Natural killer cell (primary cell): ENCODE measurements around the gene KCNE4. TPM values are rescaled to one million over a fixed set of nuclear protein-coding genes. Genes with fewer than 3 reads are reported as not detected.

Source experiments
- ATAC-seq, 3 donors: fragments of 150-1000 bp in 2 of 3; fragments of 200-7000 bp in 1 of 3; cut with Tn5 transposase; 1 replicate in 1 of 3; 2 replicates in 2 of 3; pipeline ENCODE4 v1.10.0; 2021; ENCODE audit warnings: mild to moderate bottlenecking in 2 of 3, moderate library complexity in 2 of 3
- DNase-seq, 2 donors: peaks; one replicate each; pipeline versions ENCODE4 v3.0.0 to v3.0.0-alpha.2; 2013 to 2021; ENCODE audit warnings: mixed read lengths in 1 of 2
- H3K27ac ChIP-seq: one replicate; pipeline ENCODE4 v1.5.1; 2013; ENCODE audit warnings: mild to moderate bottlenecking, low read length
- H3K27me3 ChIP-seq: one replicate; pipeline ENCODE4 v1.6.1; 2013; ENCODE audit warnings: low read length; ENCODE audit not compliant: control insufficient read depth, insufficient read depth
- H3K36me3 ChIP-seq: one replicate; pipeline ENCODE4 v1.6.1; 2013; ENCODE audit warnings: low read length; ENCODE audit not compliant: control insufficient read depth, insufficient read depth
- H3K4me1 ChIP-seq: one replicate; pipeline ENCODE4 v1.6.1; 2013; ENCODE audit warnings: low read length; ENCODE audit not compliant: control insufficient read depth, insufficient read depth
- H3K4me3 ChIP-seq: one replicate; pipeline ENCODE4 v1.5.1; 2013; ENCODE audit warnings: low read length
- H3K9me3 ChIP-seq: one replicate; pipeline ENCODE4 v1.6.1; 2013; ENCODE audit warnings: low read length; ENCODE audit not compliant: control insufficient read depth, insufficient read depth
- H3K27ac Mint-ChIP-seq, 2 donors: one replicate each; pipeline ENCODE4 v1.8.0; 2022; ENCODE audit warnings: mild to moderate bottlenecking in 2 of 2, mixed read lengths in 2 of 2, moderate library complexity in 1 of 2
- H3K27me3 Mint-ChIP-seq, 2 donors: one replicate each; pipeline ENCODE4 v1.8.0; 2022; ENCODE audit warnings: low read depth in 2 of 2, mixed read lengths in 2 of 2
- H3K36me3 Mint-ChIP-seq: one replicate; pipeline ENCODE4 v1.8.0; 2022; ENCODE audit warnings: mixed read lengths
- H3K4me1 Mint-ChIP-seq, 2 donors: one replicate each; pipeline ENCODE4 v1.8.0; 2022; ENCODE audit warnings: mixed read lengths in 2 of 2
- H3K4me3 Mint-ChIP-seq: one replicate; pipeline ENCODE4 v1.8.0; 2022; ENCODE audit warnings: mild to moderate bottlenecking, moderate library complexity, mixed read lengths
- H3K9me3 Mint-ChIP-seq, 2 donors: one replicate each; pipeline ENCODE4 v1.8.0; 2022; ENCODE audit warnings: mixed read lengths in 2 of 2
- CTCF ChIP-seq: fragments of 200-600 bp; IDR thresholded peaks from one replicate; pipeline ENCODE4 v1.8.0; 2022; ENCODE audit warnings: antibody characterized with exemption
- WGBS: methylation state at CpG from one replicate; pipeline ENCODE4 v1.1.7; 2013; ENCODE audit warnings: missing lambda C conversion rate; ENCODE audit not compliant: insufficient coverage; 5-methylcytosine and 5-hydroxymethylcytosine counted together
- intact Hi-C: fragments of 100-400 bp; cut with micrococcal nuclease; formaldehyde crosslinking; loops from one replicate; pipeline ENCODE4 v1.14.2; 2022
- total RNA-seq, 4 donors: library from RNA; stranded (reverse); fragments of 120-200 nt in 1 of 4; gene quantifications; one replicate each; pipeline versions ENCODE4 v1.2.3 to v1.2.4, GENCODE V29; 2013 to 2022

The KCNE4 gene
- total RNA-seq, 3 donors from 2014 or later (not counting 1 experiment from before 2014, with no cell fraction given) = not detected

DNA sequence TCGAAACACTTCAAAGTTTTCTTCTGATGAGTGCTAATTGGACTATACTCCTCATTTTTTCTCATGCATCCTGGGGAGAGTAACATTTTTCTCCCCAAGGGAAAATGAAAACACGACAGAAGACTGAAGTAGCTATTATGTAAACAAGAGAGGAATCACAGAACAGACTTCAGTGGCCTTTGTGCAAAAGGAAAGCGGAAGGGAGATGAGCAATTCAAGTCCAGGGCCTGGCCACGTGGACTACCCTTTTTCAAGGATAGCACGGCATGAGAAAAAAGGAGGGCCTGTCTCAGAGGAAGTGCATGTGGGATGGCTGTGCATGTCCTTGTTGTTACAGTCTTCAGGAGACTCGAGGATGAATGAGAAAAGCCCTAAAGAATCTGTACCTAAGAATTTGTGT, 43.8 kb upstream of the KCNE4 start:
- Histone ChIP-seq H3K27me3 (no peaks in the 10 kb centered on the region), H3K4me3 (no peak overlapping the region), H3K36me3 (no peaks in the 10 kb centered on the region), H3K4me1 (no peaks in the 10 kb centered on the region), H3K27ac (no peak overlapping the region), H3K9me3 (no peaks in the 10 kb centered on the region)
- TF ChIP-seq CTCF = no peak
- 72% methylated on average over 6 of the region's 6 CpGs for WGBS
- peaks cover 2 to 7% of the 10 kb centered on the region in 2 donors for H3K9me3 Mint-ChIP-seq
- H3K36me3 Mint-ChIP-seq = no peaks in the 10 kb centered on the region
- ATAC-seq (no peak), DNase-seq (no peak)
- intact Hi-C loops = no loop called here
- peaks cover 0 to 3% of the 10 kb centered on the region in 2 donors for H3K27me3 Mint-ChIP-seq
- H3K4me1 Mint-ChIP-seq = no peaks in the 10 kb centered on the region
- no peak overlapping the region for H3K27ac Mint-ChIP-seq
- no peak overlapping the region for H3K4me3 Mint-ChIP-seq

GRCh38 chr2:223008956-223009355, 43.0 kb upstream of the KCNE4 start:
- H3K27me3 Mint-ChIP-seq = peaks cover 0 to 3% of the 10 kb centered on the region in 2 donors
- TF ChIP-seq CTCF = no peak
- no peak overlapping the region for H3K27ac Mint-ChIP-seq

DNA sequence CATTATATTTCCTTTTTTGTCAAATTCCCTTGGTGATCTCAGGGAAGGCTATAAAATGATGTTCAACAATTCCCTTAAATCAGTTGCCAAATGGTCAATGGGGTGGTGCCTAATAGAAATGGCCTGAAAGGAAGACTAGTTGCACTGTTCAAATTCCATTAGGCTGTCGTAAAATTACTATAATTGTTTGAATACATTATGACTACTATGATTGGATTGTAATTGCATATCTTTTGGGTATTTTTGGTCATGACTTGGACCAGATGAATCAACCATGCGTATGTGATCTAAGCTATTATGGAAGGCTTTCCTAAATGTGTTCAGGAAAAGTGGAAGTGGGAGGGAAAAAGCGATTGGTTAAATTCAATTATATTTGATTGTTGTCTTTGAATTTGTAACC, 41.3 kb upstream of the KCNE4 start:
- ATAC-seq = no peak
- Mint-ChIP-seq H3K4me1 (no peaks in the 10 kb centered on the region), H3K4me3 (no peak overlapping the region), H3K9me3 (peaks cover 2 to 7% of the 10 kb centered on the region in 2 donors), H3K36me3 (no peaks in the 10 kb centered on the region), H3K27ac (no peak overlapping the region), H3K27me3 (peaks cover 0 to 3% of the 10 kb centered on the region in 2 donors)
- H3K27me3 ChIP-seq = no peaks in the 10 kb centered on the region
- intact Hi-C loops = no loop called here
- H3K4me3 ChIP-seq = no peak overlapping the region
- no peak for TF ChIP-seq CTCF
- no peaks in the 10 kb centered on the region for H3K4me1 ChIP-seq
- no peaks in the 10 kb centered on the region for H3K36me3 ChIP-seq
- no peak for DNase-seq
- H3K27ac ChIP-seq = no peak overlapping the region
- no peaks in the 10 kb centered on the region for H3K9me3 ChIP-seq
- WGBS = 93% methylated on average over 3 of the region's 3 CpGs

More at GRCh38 chr2:223008956-223009355, 43.0 kb upstream of the KCNE4 start:
- no peaks in the 10 kb centered on the region for H3K4me1 Mint-ChIP-seq
- no peaks in the 10 kb centered on the region for H3K36me3 ChIP-seq
- H3K9me3 ChIP-seq = no peaks in the 10 kb centered on the region
- H3K4me3 ChIP-seq = no peak overlapping the region
- ATAC-seq (no peak), DNase-seq (no peak)
- no peak overlapping the region for H3K4me3 Mint-ChIP-seq
- intact Hi-C loops = no loop called here
- no peaks in the 10 kb centered on the region for H3K27me3 ChIP-seq
- 72% methylated on average over 1 of the region's 1 CpG for WGBS
- no peaks in the 10 kb centered on the region for H3K36me3 Mint-ChIP-seq
- H3K27ac ChIP-seq = no peak overlapping the region
- no peaks in the 10 kb centered on the region for H3K4me1 ChIP-seq
- peaks cover 2 to 7% of the 10 kb centered on the region in 2 donors for H3K9me3 Mint-ChIP-seq

DNA sequence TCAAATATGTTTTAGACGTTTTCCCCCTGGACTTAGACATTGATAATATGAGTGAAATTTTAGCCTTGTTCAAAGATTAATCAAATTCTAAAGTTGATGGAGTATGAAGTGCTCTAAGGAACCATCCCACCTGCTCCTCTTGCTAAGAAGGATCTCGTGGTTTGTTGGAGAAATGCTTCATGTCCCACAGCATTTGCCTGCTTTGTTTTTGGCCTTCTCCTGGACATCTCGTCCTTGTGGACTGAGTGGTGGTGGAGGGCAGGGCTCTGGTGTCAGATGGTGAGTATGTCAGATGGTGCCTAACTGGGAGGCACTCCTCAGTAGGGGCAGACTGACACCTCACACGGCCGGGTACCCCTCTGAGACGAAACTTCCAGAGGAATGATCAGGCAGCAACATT, 39.7 kb upstream of the KCNE4 start:
- Histone ChIP-seq H3K36me3 (no peaks in the 10 kb centered on the region), H3K4me3 (no peak overlapping the region), H3K4me1 (no peaks in the 10 kb centered on the region), H3K9me3 (no peaks in the 10 kb centered on the region), H3K27me3 (no peaks in the 10 kb centered on the region), H3K27ac (no peak overlapping the region)
- ATAC-seq (no peak), DNase-seq (no peak)
- TF ChIP-seq CTCF = no peak
- Mint-ChIP-seq H3K27me3 (peaks cover 0 to 3% of the 10 kb centered on the region in 2 donors), H3K9me3 (peaks cover 2 to 7% of the 10 kb centered on the region in 2 donors), H3K36me3 (no peaks in the 10 kb centered on the region), H3K4me1 (no peaks in the 10 kb centered on the region), H3K27ac (no peak overlapping the region), H3K4me3 (no peak overlapping the region)
- 72% methylated on average over 6 of the region's 6 CpGs for WGBS
- intact Hi-C loops = no loop called here
